Measurements from ENCODE around the gene ZNF701. TPM values are rescaled to one million over a fixed set of nuclear protein-coding genes. Genes with fewer than 3 reads are reported as not detected.
"Not testable (repeated sequence)": the region's sequence is repeated elsewhere in the genome, so short reads cannot be mapped to it uniquely, and the experiment has no call there.

Gene ZNF701
- total and polyA plus RNA-seq, 8 donors = 1.2 to 28.1 (median 5.6) TPM

DNA sequence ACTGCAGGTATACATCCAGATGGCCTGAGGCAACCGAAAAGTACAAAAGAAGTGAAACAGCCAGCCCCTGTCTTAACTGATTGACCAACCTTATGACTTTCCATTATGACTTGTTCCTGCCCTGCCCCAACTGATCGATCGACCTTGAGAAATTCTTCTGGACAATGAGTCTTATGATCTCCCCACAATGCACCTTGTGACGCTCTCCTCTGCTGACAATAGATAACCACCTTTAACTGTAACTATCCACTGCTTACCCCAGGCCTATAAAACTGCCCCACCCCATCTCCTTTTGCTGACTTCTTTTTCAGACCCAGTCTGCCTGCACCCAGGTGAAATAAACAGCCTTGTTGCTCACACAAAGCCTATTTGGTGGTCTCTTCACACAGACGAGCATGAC is 56.8 kb downstream of the ZNF701 start:
- peaks cover 0 to 15% (median 4%) of the 10 kb centered on the region in 4 donors for H3K9me3 ChIP-seq
- no peak for TF ChIP-seq CTCF (IDR thresholded peaks at IDR 0.05)
- TF ChIP-seq POLR2A (IDR thresholded peaks at IDR 0.05) = no peak
- no peak for TF ChIP-seq POLR2AphosphoS5 (IDR thresholded peaks at IDR 0.05)
- no peak for TF ChIP-seq EP300 (IDR thresholded peaks at IDR 0.05)
- H3K27me3 ChIP-seq = no peaks in the 10 kb centered on the region
- H3K36me3 ChIP-seq = peaks cover 33 to 74% (median 73%) of the 10 kb centered on the region in 4 donors
- intact Hi-C loops (cut with DNase I; ENCODE audit: low total_unique reads) = no loop called here
- 89 to 96% (median 92%) methylated on average over 5 of the region's 5 CpGs for WGBS, 5 donors
- no peak for DNase-seq
- no peaks in the 10 kb centered on the region for H3K4me1 ChIP-seq
- no peak overlapping the region for H3K27ac ChIP-seq
- no peak overlapping the region for H3K4me3 ChIP-seq

- H3K36me3 ChIP-seq = peaks cover 28 to 69% (median 68%) of the 10 kb centered on the region in 4 donors
- WGBS, 5 donors = 81 to 98% (median 96%) methylated on average over 3 of the region's 3 CpGs
- DNase-seq; H3K27ac ChIP-seq; intact Hi-C loops (cut with DNase I; ENCODE audit: low total_unique reads); H3K4me1 ChIP-seq; H3K4me3 ChIP-seq; H3K27me3 ChIP-seq: not testable (repeated sequence)
- peaks cover 0 to 15% (median 4%) of the 10 kb centered on the region in 4 donors for H3K9me3 ChIP-seq
Measured at GRCh38 chr19:52627441-52627840, 57.4 kb downstream of the ZNF701 start.

GRCh38 chr19:52635786-52636570 is 65.9 kb downstream of the ZNF701 start:
- 89 to 94% (median 93%) methylated on average over 11 of the region's 11 CpGs for WGBS, 5 donors
- intact Hi-C loops (cut with DNase I; ENCODE audit: low total_unique reads) = no loop called here
- H3K36me3 ChIP-seq = peaks cover 0 to 22% (median 14%) of the 10 kb centered on the region in 4 donors
- peaks cover 10 to 24% (median 17%) of the 10 kb centered on the region in 4 donors for H3K4me1 ChIP-seq
- H3K4me3 ChIP-seq = no peak overlapping the region
- H3K27ac ChIP-seq = no peak overlapping the region
- H3K9me3 ChIP-seq = peaks cover 0 to 3% (median 0%) of the 10 kb centered on the region in 4 donors
- H3K27me3 ChIP-seq = no peaks in the 10 kb centered on the region
- no peak for TF ChIP-seq CTCF (IDR thresholded peaks at IDR 0.05)
- no peak for TF ChIP-seq EP300 (IDR thresholded peaks at IDR 0.05)
- no peak for TF ChIP-seq POLR2AphosphoS5 (IDR thresholded peaks at IDR 0.05)
- TF ChIP-seq POLR2A (IDR thresholded peaks at IDR 0.05) = no peak
- DNase-seq = no peak

Small RNA genes within 50 kb of the gene (small RNA-seq; reads per million reads assigned to genes)
- 0 reads per million in 4 donors for gene RPL39P34

Other genes with a start within 250 kb of the ZNF701 start
- 1 to 10 TPM in 1 of 5 donors, under 1 TPM in 1, not detected in 3; 0.45 to 2.2 TPM for gene ZNF610, start 234.0 kb upstream of the ZNF701 start, total RNA-seq
- gene ZNF610, start 234.0 kb upstream of the ZNF701 start, polyA plus RNA-seq = 1 to 10 TPM in 2 of 3 donors, under 1 TPM in 1; 0.93 to 2.6 (median 1.4) TPM
- 10 to 100 TPM in 3 of 5 donors, 1 to 10 TPM in 2; 4.1 to 44.2 (median 11.6) TPM for gene ZNF880, start 200.4 kb upstream of the ZNF701 start, total RNA-seq
- gene ZNF880, start 200.4 kb upstream of the ZNF701 start, polyA plus RNA-seq = 10 to 100 TPM in 2 of 3 donors, 1 to 10 TPM in 1; 8.4 to 10.4 (median 10.2) TPM
- gene ZNF528, start 172.4 kb upstream of the ZNF701 start, total RNA-seq = 10 to 100 TPM; 11.7 to 40.8 (median 16.2) TPM
- gene ZNF528, start 172.4 kb upstream of the ZNF701 start, polyA plus RNA-seq = 1 to 10 TPM; 3.7 to 9.0 (median 5.7) TPM
- under 1 TPM in 1 of 5 donors, not detected in 4; 0.37 TPM for gene ZNF534, start 141.1 kb upstream of the ZNF701 start, total RNA-seq
- gene ZNF534, start 141.1 kb upstream of the ZNF701 start, polyA plus RNA-seq = under 1 TPM in 1 of 3 donors, not detected in 2; 0.08 TPM
- 1 to 10 TPM in 1 of 5 donors, under 1 TPM in 1, not detected in 3; 0.45 to 4.4 TPM for gene ZNF578, start 116.7 kb upstream of the ZNF701 start, total RNA-seq
- gene ZNF578, start 116.7 kb upstream of the ZNF701 start, polyA plus RNA-seq = under 1 TPM in 2 of 3 donors, not detected in 1; 0.25 to 0.43 TPM
- 10 to 100 TPM; 11.7 to 41.5 (median 24.8) TPM for gene ZNF808, start 42.6 kb upstream of the ZNF701 start, total RNA-seq
- gene ZNF808, start 42.6 kb upstream of the ZNF701 start, polyA plus RNA-seq = 1 to 10 TPM in 2 of 3 donors, under 1 TPM in 1; 0.92 to 1.9 (median 1.5) TPM
- gene ZNF83, start 68.1 kb downstream of the ZNF701 start, total RNA-seq = 100 to 1,000 TPM in 1 of 5 donors, 10 to 100 TPM in 4; 11.0 to 115 (median 35.8) TPM
- gene ZNF83, start 68.1 kb downstream of the ZNF701 start, polyA plus RNA-seq = 10 to 100 TPM; 10.3 to 36.5 (median 19.1) TPM
- gene ZNF611, start 164.8 kb downstream of the ZNF701 start, total RNA-seq = 10 to 100 TPM in 3 of 5 donors, 1 to 10 TPM in 2; 3.6 to 58.5 (median 14.6) TPM
- gene ZNF611, start 164.8 kb downstream of the ZNF701 start, polyA plus RNA-seq = 1 to 10 TPM; 1.6 to 4.1 (median 2.3) TPM
- gene ZNF600, start 216.5 kb downstream of the ZNF701 start, total RNA-seq = 10 to 100 TPM in 2 of 5 donors, 1 to 10 TPM in 3; 1.8 to 53.9 (median 8.8) TPM
- 10 to 100 TPM in 1 of 3 donors, 1 to 10 TPM in 2; 4.7 to 10.2 (median 5.7) TPM for gene ZNF600, start 216.5 kb downstream of the ZNF701 start, polyA plus RNA-seq

All from stomach (tissue), 9 donors.